Type B pancreatic cell (in vitro differentiated cells): ENCODE data around the gene CSH2. TPM values are rescaled to one million over a fixed set of nuclear protein-coding genes. Genes with fewer than 3 reads are reported as not detected.
"Not testable (repeated sequence)": the region's sequence is repeated elsewhere in the genome, so short reads cannot be mapped to it uniquely, and the experiment has no call there.

Experiments used
- DNase-seq: peaks from one replicate; pipeline ENCODE4 v3.0.0; 2021; ENCODE audit warnings: mixed read lengths; ENCODE audit not compliant: unreplicated experiment; ENCODE audit errors: extremely low spot score
- H3K27ac Mint-ChIP-seq: 2 replicates; pipeline ENCODE4 v1.8.0; 2021; ENCODE audit warnings: mild to moderate bottlenecking, mixed read lengths
- H3K27me3 Mint-ChIP-seq: 2 replicates; pipeline ENCODE4 v1.8.0; 2021; ENCODE audit warnings: mixed read lengths
- H3K36me3 Mint-ChIP-seq: 2 replicates; pipeline ENCODE4 v1.8.0; 2021; ENCODE audit warnings: mixed read lengths
- H3K4me1 Mint-ChIP-seq: one replicate; pipeline ENCODE4 v1.8.0; 2021; ENCODE audit warnings: mixed read lengths; ENCODE audit not compliant: unreplicated experiment
- H3K4me3 Mint-ChIP-seq: 2 replicates; pipeline ENCODE4 v1.8.0; 2021; ENCODE audit warnings: mild to moderate bottlenecking, mixed read lengths
- H3K9me3 Mint-ChIP-seq: 2 replicates; pipeline ENCODE4 v1.8.0; 2021; ENCODE audit warnings: mixed read lengths
- CTCF ChIP-seq: fragments of 200-600 bp; sonication (generic); conservative IDR thresholded peaks from 2 replicates; pipeline ENCODE4 v1.5.0; 2021; ENCODE audit warnings: antibody characterized with exemption, mild to moderate bottlenecking
- total RNA-seq: library from RNA; stranded (reverse); gene quantifications from 2 replicates; pipeline ENCODE4 v1.2.1, GENCODE V29; 2021; ENCODE audit warnings: low replicate concordance

Gene CSH2
- total RNA-seq, 1 donor from 2014 or later: not detected

GRCh38 chr17:63880706-63881105 lies 7.2 kb upstream of the CSH2 start:
- Mint-ChIP-seq H3K27ac (no peak overlapping the region), H3K36me3 (no peaks in the 10 kb centered on the region), H3K27me3 (peaks cover 17% of the 10 kb centered on the region), H3K4me3 (no peak overlapping the region), H3K4me1 (no peaks in the 10 kb centered on the region), H3K9me3 (no peaks in the 10 kb centered on the region)
- no peak for DNase-seq
- TF ChIP-seq CTCF: no peak

- H3K27ac Mint-ChIP-seq, DNase-seq, H3K9me3 Mint-ChIP-seq, H3K36me3 Mint-ChIP-seq, H3K4me1 Mint-ChIP-seq, H3K4me3 Mint-ChIP-seq: not testable (repeated sequence)
- peaks cover 17% of the 10 kb centered on the region for H3K27me3 Mint-ChIP-seq
Measured at GRCh38 chr17:63878413-63878812, 4.9 kb upstream of the CSH2 start.

GRCh38 chr17:63874693-63875092 lies 1.2 kb upstream of the CSH2 start:
- H3K4me3 Mint-ChIP-seq, H3K27ac Mint-ChIP-seq, H3K9me3 Mint-ChIP-seq, H3K36me3 Mint-ChIP-seq, H3K4me1 Mint-ChIP-seq, DNase-seq: not testable (repeated sequence)
- peaks cover 13% of the 10 kb centered on the region for H3K27me3 Mint-ChIP-seq

- not testable (repeated sequence) for H3K27ac Mint-ChIP-seq, H3K4me1 Mint-ChIP-seq, H3K9me3 Mint-ChIP-seq, H3K27me3 Mint-ChIP-seq, H3K4me3 Mint-ChIP-seq, H3K36me3 Mint-ChIP-seq, DNase-seq
Measured at GRCh38 chr17:63874061-63874626, 667 bp upstream of the CSH2 start.

GRCh38 chr17:63871646-63872365 lies 1.7 kb downstream of the CSH2 start:
- H3K9me3 Mint-ChIP-seq, H3K4me3 Mint-ChIP-seq, H3K27me3 Mint-ChIP-seq, DNase-seq, H3K36me3 Mint-ChIP-seq, H3K27ac Mint-ChIP-seq, H3K4me1 Mint-ChIP-seq: not testable (repeated sequence)

GRCh38 chr17:63870292-63870665 lies 3.2 kb downstream of the CSH2 start:
- not testable (repeated sequence) for H3K9me3 Mint-ChIP-seq, H3K4me3 Mint-ChIP-seq, H3K27me3 Mint-ChIP-seq, H3K27ac Mint-ChIP-seq, H3K36me3 Mint-ChIP-seq, H3K4me1 Mint-ChIP-seq, DNase-seq

GRCh38 chr17:63869491-63870291 lies 3.8 kb downstream of the CSH2 start:
- DNase-seq, H3K27ac Mint-ChIP-seq, H3K4me3 Mint-ChIP-seq, H3K36me3 Mint-ChIP-seq, H3K27me3 Mint-ChIP-seq, H3K4me1 Mint-ChIP-seq, H3K9me3 Mint-ChIP-seq: not testable (repeated sequence)
- peak; percentile 56 for TF ChIP-seq CTCF

GRCh38 chr17:63866625-63867024 lies 6.9 kb downstream of the CSH2 start:
- DNase-seq, H3K9me3 Mint-ChIP-seq: not testable (repeated sequence)

More at GRCh38 chr17:63866625-63867024, 6.9 kb downstream of the CSH2 start:
- H3K4me3 Mint-ChIP-seq, H3K4me1 Mint-ChIP-seq, H3K36me3 Mint-ChIP-seq, H3K27ac Mint-ChIP-seq, H3K27me3 Mint-ChIP-seq: not testable (repeated sequence)
